ENCODE results near the gene SLC35F1. TPM values are rescaled to one million over a fixed set of nuclear protein-coding genes. Genes with fewer than 3 reads are reported as not detected.

Gene SLC35F1
- total and polyA plus RNA-seq, 2 experiments from 2014 or later = not detected

GRCh38 chr6:118100717-118101116 lies 193.7 kb downstream of the SLC35F1 start:
- no peaks in the 10 kb centered on the region for H3K27me3 ChIP-seq (replicated peaks; ENCODE audit: insufficient read depth)
- no peaks in the 10 kb centered on the region for H3F3A ChIP-seq (ENCODE audit: insufficient read depth)
- no peaks in the 10 kb centered on the region for H3K36me3 ChIP-seq (ENCODE audit: low read depth)
- no peaks in the 10 kb centered on the region for H3K9me3 ChIP-seq (ENCODE audit: low read depth)
- TF ChIP-seq EZH2phosphoT487 (IDR thresholded peaks at IDR 0.05; ENCODE audit: insufficient read depth, low read depth) (no peak), EZH2 (IDR thresholded peaks at IDR 0.05; ENCODE audit: insufficient read depth, poor library complexity, severe bottlenecking) (no peak)
- H3K79me2 ChIP-seq (ENCODE audit: insufficient read depth) = no peaks in the 10 kb centered on the region
- 5 to 12% methylated on average over 2 of the region's 2 CpGs for WGBS, 2 experiments (ENCODE audit: low coverage in 1 of 2, low lambda C conversion rate in 2 of 2, missing lambda C conversion rate in 2 of 2)
- H3K4me1 ChIP-seq (ENCODE audit: insufficient read depth) = no peaks in the 10 kb centered on the region
- H3K27ac ChIP-seq = no peak overlapping the region
- no peak overlapping the region for H3K9ac ChIP-seq
- no peaks in the 10 kb centered on the region for H4K20me1 ChIP-seq (ENCODE audit: insufficient read depth)
- H3K4me2 ChIP-seq (ENCODE audit: unreplicated experiment) = no peak overlapping the region
- in situ Hi-C loops (cut with MboI) = no loop called here
- no peak overlapping the region for H2AFZ ChIP-seq
- H3K4me3 ChIP-seq = no peak overlapping the region
- no peak for DNase-seq
- no peaks in the 10 kb centered on the region for H3K9me2 ChIP-seq (ENCODE audit: insufficient read depth)

- H3K4me2 ChIP-seq (ENCODE audit: unreplicated experiment) = no peak overlapping the region
- no peaks in the 10 kb centered on the region for H3K79me2 ChIP-seq (ENCODE audit: insufficient read depth)
- no peaks in the 10 kb centered on the region for H4K20me1 ChIP-seq (ENCODE audit: insufficient read depth)
- no peaks in the 10 kb centered on the region for H3K36me3 ChIP-seq (ENCODE audit: low read depth)
- no peaks in the 10 kb centered on the region for H3K27me3 ChIP-seq (replicated peaks; ENCODE audit: insufficient read depth)
- no peak overlapping the region for H3K4me3 ChIP-seq
- no peaks in the 10 kb centered on the region for H3K9me3 ChIP-seq (ENCODE audit: low read depth)
- WGBS, 2 experiments (ENCODE audit: low coverage in 1 of 2, low lambda C conversion rate in 2 of 2, missing lambda C conversion rate in 2 of 2) = 0% methylated on average over 1 of the region's 1 CpG
- no peak overlapping the region for H2AFZ ChIP-seq
- H3K27ac ChIP-seq = no peak overlapping the region
- H3F3A ChIP-seq (ENCODE audit: insufficient read depth) = no peaks in the 10 kb centered on the region
- DNase-seq = no peak
- in situ Hi-C loops (cut with MboI) = no loop called here
- H3K4me1 ChIP-seq (ENCODE audit: insufficient read depth) = no peaks in the 10 kb centered on the region
- H3K9ac ChIP-seq = no peak overlapping the region
- no peak for TF ChIP-seq EZH2phosphoT487 (IDR thresholded peaks at IDR 0.05; ENCODE audit: insufficient read depth, low read depth)
- TF ChIP-seq EZH2 (IDR thresholded peaks at IDR 0.05; ENCODE audit: insufficient read depth, poor library complexity, severe bottlenecking) = no peak
- H3K9me2 ChIP-seq (ENCODE audit: insufficient read depth) = no peaks in the 10 kb centered on the region
Observed at GRCh38 chr6:118101220-118101619, 194.2 kb downstream of the SLC35F1 start.

- Histone ChIP-seq H3K9me3 (ENCODE audit: low read depth) (no peaks in the 10 kb centered on the region), H3K4me2 (ENCODE audit: unreplicated experiment) (no peak overlapping the region), H4K20me1 (ENCODE audit: insufficient read depth) (no peaks in the 10 kb centered on the region), H3K27me3 (replicated peaks; ENCODE audit: insufficient read depth) (no peaks in the 10 kb centered on the region), H3K36me3 (ENCODE audit: low read depth) (no peaks in the 10 kb centered on the region), H2AFZ (no peak overlapping the region), H3K79me2 (ENCODE audit: insufficient read depth) (no peaks in the 10 kb centered on the region), H3K9ac (no peak overlapping the region), H3F3A (ENCODE audit: insufficient read depth) (no peaks in the 10 kb centered on the region), H3K4me1 (ENCODE audit: insufficient read depth) (no peaks in the 10 kb centered on the region), H3K27ac (no peak overlapping the region), H3K4me3 (no peak overlapping the region), H3K9me2 (ENCODE audit: insufficient read depth) (no peaks in the 10 kb centered on the region)
- WGBS, 2 experiments (ENCODE audit: low coverage in 1 of 2, low lambda C conversion rate in 2 of 2, missing lambda C conversion rate in 2 of 2) = 4 to 8% methylated on average over 4 of the region's 4 CpGs
- in situ Hi-C loops (cut with MboI) = no loop called here
- TF ChIP-seq EZH2 (IDR thresholded peaks at IDR 0.05; ENCODE audit: insufficient read depth, poor library complexity, severe bottlenecking) (no peak), EZH2phosphoT487 (IDR thresholded peaks at IDR 0.05; ENCODE audit: insufficient read depth, low read depth) (no peak)
- DNase-seq = no peak
Observed at GRCh38 chr6:118101831-118102345, 194.8 kb downstream of the SLC35F1 start.

- no peak for DNase-seq
- no peaks in the 10 kb centered on the region for H3K4me1 ChIP-seq (ENCODE audit: insufficient read depth)
Observed at GRCh38 chr6:118102401-118102800, 195.3 kb downstream of the SLC35F1 start.

More at GRCh38 chr6:118102401-118102800, 195.3 kb downstream of the SLC35F1 start:
- Histone ChIP-seq H3K27me3 (replicated peaks; ENCODE audit: insufficient read depth) (no peaks in the 10 kb centered on the region), H3K9ac (no peak overlapping the region), H3K36me3 (ENCODE audit: low read depth) (no peaks in the 10 kb centered on the region), H3K4me3 (no peak overlapping the region), H3K4me2 (ENCODE audit: unreplicated experiment) (no peak overlapping the region), H3K79me2 (ENCODE audit: insufficient read depth) (no peaks in the 10 kb centered on the region), H3K9me2 (ENCODE audit: insufficient read depth) (no peaks in the 10 kb centered on the region), H4K20me1 (ENCODE audit: insufficient read depth) (no peaks in the 10 kb centered on the region), H3K27ac (no peak overlapping the region), H2AFZ (no peak overlapping the region), H3F3A (ENCODE audit: insufficient read depth) (no peaks in the 10 kb centered on the region), H3K9me3 (ENCODE audit: low read depth) (no peaks in the 10 kb centered on the region)
- in situ Hi-C loops (cut with MboI) = no loop called here
- no peak for TF ChIP-seq EZH2 (IDR thresholded peaks at IDR 0.05; ENCODE audit: insufficient read depth, poor library complexity, severe bottlenecking)
- TF ChIP-seq EZH2phosphoT487 (IDR thresholded peaks at IDR 0.05; ENCODE audit: insufficient read depth, low read depth) = no peak
- whole genome bisulfite sequencing, 2 experiments (ENCODE audit: low coverage in 1 of 2, low lambda C conversion rate in 2 of 2, missing lambda C conversion rate in 2 of 2) = 0 to 8% methylated on average over 2 of the region's 2 CpGs
